HFFc6 (cell line): ENCODE data around the gene CTNNBL1. TPM values are rescaled to one million over a fixed set of nuclear protein-coding genes. Genes with fewer than 3 reads are reported as not detected.
A peak's percentile ranks its signal among the peaks of the same experiment; 100 is the strongest.

Experiments used
- DNase-seq: peaks from one replicate; pipeline ENCODE4 v3.0.0-alpha.2; 2018
- H3K27ac Mint-ChIP-seq: 2 replicates; pipeline ENCODE4 v1.8.0; 2020; ENCODE audit warnings: mild to moderate bottlenecking, mixed read lengths
- H3K27me3 Mint-ChIP-seq: 2 replicates; pipeline ENCODE4 v1.8.0; 2021; ENCODE audit warnings: mild to moderate bottlenecking, moderate library complexity, mixed read lengths; ENCODE audit not compliant: insufficient read depth
- H3K36me3 Mint-ChIP-seq: 2 replicates; pipeline ENCODE4 v1.8.0; 2021; ENCODE audit warnings: low read depth, mixed read lengths
- H3K4me1 Mint-ChIP-seq: 2 replicates; pipeline ENCODE4 v1.8.0; 2020; ENCODE audit warnings: low read depth, mixed read lengths
- H3K4me3 Mint-ChIP-seq: 2 replicates; pipeline ENCODE4 v1.8.0; 2020; ENCODE audit warnings: mild to moderate bottlenecking, moderate library complexity, mixed read lengths
- H3K9me3 Mint-ChIP-seq: 2 replicates; pipeline ENCODE4 v1.8.0; 2020; ENCODE audit warnings: mild to moderate bottlenecking, mixed read lengths
- total RNA-seq, 6 experiments: library from RNA; stranded (reverse); fragmentation: NEBNext Ultra II Directional; extraction: Animal tissue kit (Norgen Biotek cat#: 25700); gene quantifications; 2 replicates in 1 of 6; 3 replicates in 5 of 6; pipeline ENCODE4 v1.2.3, GENCODE V29; 2021
- TF ChIP-seq, protein P1 (sequence below): fragments of 200-600 bp; sonication (generic); IDR thresholded peaks from 2 replicates; pipeline ENCODE4 v1.5.0; 2021; ENCODE audit warnings: antibody characterized with exemption, mild to moderate bottlenecking

The CTNNBL1 gene
- total RNA-seq, 6 experiments from 2014 or later: 49.7 to 62.4 (median 59.5) TPM

- Mint-ChIP-seq H3K9me3 (no peaks in the 10 kb centered on the region), H3K36me3 (no peaks in the 10 kb centered on the region; the same call in 1 of the 2 replicates), H3K27me3 (no peaks in the 10 kb centered on the region), H3K4me1 (peaks cover 20% of the 10 kb centered on the region), H3K4me3 (no peak overlapping the region), H3K27ac (no peak overlapping the region)
- DNase-seq: peak; percentile 1
- TF ChIP-seq, protein P1, sequence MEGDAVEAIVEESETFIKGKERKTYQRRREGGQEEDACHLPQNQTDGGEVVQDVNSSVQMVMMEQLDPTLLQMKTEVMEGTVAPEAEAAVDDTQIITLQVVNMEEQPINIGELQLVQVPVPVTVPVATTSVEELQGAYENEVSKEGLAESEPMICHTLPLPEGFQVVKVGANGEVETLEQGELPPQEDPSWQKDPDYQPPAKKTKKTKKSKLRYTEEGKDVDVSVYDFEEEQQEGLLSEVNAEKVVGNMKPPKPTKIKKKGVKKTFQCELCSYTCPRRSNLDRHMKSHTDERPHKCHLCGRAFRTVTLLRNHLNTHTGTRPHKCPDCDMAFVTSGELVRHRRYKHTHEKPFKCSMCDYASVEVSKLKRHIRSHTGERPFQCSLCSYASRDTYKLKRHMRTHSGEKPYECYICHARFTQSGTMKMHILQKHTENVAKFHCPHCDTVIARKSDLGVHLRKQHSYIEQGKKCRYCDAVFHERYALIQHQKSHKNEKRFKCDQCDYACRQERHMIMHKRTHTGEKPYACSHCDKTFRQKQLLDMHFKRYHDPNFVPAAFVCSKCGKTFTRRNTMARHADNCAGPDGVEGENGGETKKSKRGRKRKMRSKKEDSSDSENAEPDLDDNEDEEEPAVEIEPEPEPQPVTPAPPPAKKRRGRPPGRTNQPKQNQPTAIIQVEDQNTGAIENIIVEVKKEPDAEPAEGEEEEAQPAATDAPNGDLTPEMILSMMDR: no peak
Measured at GRCh38 chr20:37816726-37817125, 122.9 kb downstream of the CTNNBL1 start.

DNA sequence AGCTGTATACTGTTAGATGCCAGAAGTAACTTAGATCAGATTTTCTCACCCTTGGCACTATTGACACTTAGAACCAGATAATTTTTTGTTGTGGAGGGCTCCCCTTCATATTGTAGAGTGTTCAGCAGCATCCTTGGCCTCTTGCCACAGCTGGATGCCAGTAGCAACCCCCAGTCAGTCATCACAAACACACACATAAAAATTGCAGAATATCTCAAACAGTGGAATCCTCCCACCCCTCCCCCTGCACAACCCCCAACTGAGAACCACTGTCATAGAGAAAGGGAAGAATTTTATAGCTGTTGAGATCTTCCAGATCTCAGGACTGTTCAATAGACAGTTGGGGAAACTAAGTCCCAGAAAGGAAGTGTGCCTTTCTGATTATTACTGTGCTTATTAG, 127.9 kb downstream of the CTNNBL1 start:
- TF ChIP-seq, protein P1: no peak
- Mint-ChIP-seq H3K36me3 (no peaks in the 10 kb centered on the region; the same call in 1 of the 2 replicates), H3K27ac (peak overlapping the region; percentile 98), H3K4me1 (peaks cover 42% of the 10 kb centered on the region), H3K4me3 (peak overlapping the region; percentile 82), H3K27me3 (no peaks in the 10 kb centered on the region), H3K9me3 (no peaks in the 10 kb centered on the region)
- peak; percentile 28 for DNase-seq

DNA sequence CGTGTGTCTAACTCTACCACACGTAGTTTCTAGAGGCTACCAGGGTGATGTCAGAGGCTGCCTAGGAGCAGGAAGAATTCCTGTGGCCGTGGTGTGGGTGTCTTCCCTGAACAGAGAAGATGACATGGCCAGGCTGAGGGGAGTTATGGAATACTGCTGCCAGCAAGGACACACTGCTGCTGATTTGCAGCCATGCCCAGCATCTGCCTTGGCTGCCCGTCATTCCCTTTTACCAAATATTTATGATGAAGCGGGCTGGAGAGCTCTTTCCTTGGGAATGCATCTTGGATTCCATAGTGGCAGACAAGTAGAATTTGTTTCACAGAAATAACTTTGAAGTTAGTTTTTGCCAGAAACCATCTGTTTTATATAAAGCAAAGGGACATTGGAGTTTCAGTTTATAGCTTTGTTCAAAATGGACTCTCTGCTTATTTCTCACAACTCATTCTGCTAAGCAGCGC, 128.3 kb downstream of the CTNNBL1 start:
- TF ChIP-seq, protein P1: no peak
- Mint-ChIP-seq H3K36me3 (no peaks in the 10 kb centered on the region; the same call in 1 of the 2 replicates), H3K9me3 (no peaks in the 10 kb centered on the region), H3K27me3 (no peaks in the 10 kb centered on the region), H3K4me1 (peaks cover 42% of the 10 kb centered on the region), H3K27ac (peak overlapping the region; percentile 98), H3K4me3 (peak overlapping the region; percentile 82)
- peak; percentile 89 for DNase-seq

DNA sequence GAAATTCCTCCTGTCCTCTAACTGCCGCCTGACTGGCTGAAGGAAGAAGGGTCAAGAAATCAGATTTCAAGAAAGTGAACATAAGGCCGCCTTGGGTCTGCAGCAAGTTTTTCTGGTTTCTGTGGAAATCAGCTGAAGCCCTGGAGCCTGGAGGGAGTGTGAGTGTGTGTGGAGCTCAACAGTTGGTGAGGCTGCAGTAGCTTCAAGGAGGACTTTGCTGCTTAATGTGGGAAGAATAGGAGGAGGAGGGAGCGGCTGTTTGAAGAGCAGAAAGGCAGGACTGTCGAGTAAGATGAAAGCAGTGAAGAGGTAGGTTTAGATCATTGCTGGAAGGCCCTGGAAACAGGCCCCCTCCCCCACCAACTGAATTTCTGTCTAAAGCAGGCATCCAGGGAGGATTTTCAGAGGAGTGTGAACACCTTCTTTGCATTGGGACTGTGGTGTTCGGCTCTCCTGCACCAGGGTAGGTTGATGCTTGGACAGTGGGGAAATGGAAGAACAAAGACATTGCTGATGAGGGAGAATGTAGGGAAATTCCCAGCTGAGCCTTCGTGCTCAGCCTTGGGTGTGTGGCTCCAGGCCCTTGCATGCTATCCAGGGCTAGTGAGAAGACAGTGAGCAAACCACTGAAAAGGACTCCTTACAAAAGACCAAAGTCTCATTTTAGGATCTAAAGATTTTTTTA, 129.6 kb downstream of the CTNNBL1 start:
- Mint-ChIP-seq H3K4me1 (peaks cover 42% of the 10 kb centered on the region), H3K36me3 (no peaks in the 10 kb centered on the region; the same call in 1 of the 2 replicates), H3K9me3 (no peaks in the 10 kb centered on the region), H3K27me3 (no peaks in the 10 kb centered on the region), H3K4me3 (0 out of 2 replicates have a peak overlapping the region, but pooled peaks have one; percentile 82), H3K27ac (peak overlapping the region; percentile 98)
- no peak for DNase-seq
- TF ChIP-seq, protein P1: no peak

DNA sequence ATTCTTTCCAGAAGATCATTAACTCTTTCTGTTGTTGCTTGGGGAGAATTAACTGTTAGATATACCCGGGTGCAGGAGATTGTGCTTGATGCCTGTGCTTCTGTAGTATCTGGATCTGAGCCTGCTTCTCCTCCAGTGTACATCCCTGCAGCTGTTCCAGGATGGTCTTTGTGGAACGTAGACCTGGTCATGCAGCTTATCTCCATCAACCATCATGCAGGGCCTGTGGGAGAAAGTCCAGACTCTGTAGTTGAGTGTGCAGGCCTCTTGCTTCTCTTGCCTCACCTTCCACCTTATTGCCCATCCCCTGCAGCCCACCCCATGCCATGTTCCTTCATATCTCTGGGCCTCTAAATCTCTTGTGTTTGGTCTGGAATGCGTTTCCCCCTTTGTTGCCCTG, 133.8 kb downstream of the CTNNBL1 start:
- no peak for DNase-seq
- H3K27ac Mint-ChIP-seq: no peak overlapping the region
- no peaks in the 10 kb centered on the region for H3K36me3 Mint-ChIP-seq
- TF ChIP-seq, protein P1: no peak
- peaks cover 14% of the 10 kb centered on the region for H3K4me1 Mint-ChIP-seq
- H3K27me3 Mint-ChIP-seq: no peaks in the 10 kb centered on the region
- H3K9me3 Mint-ChIP-seq: no peaks in the 10 kb centered on the region
- H3K4me3 Mint-ChIP-seq: no peak overlapping the region
